DMS 273 (cell line): ENCODE measurements around the gene NPC1.
"Not testable (repeated sequence)": the region's sequence is repeated elsewhere in the genome, so short reads cannot be mapped to it uniquely, and the experiment has no call there.

Experiments
- DNase-seq: peaks from one replicate; lab custom pipeline; 2025; ENCODE audit not compliant: unreplicated experiment; lab: John Stamatoyannopoulos, UW

Gene NPC1

GRCh38 chr18:23586249-23587196 is at the start of gene NPC1:
Gene NPC1, minus strand, starts transcription at chr18:23586506. Its CDS starts 163 bp downstream, at chr18:23586343.
- peak; percentile 97 for DNase-seq

- no peak for DNase-seq
Observed at GRCh38 chr18:23636071-23636399, 49.7 kb upstream of the NPC1 start.

- no peak for DNase-seq
Observed at GRCh38 chr18:23635283-23636070, 49.2 kb upstream of the NPC1 start.

GRCh38 chr18:23634692-23635091 is 48.4 kb upstream of the NPC1 start:
- DNase-seq, result no peak

DNA sequence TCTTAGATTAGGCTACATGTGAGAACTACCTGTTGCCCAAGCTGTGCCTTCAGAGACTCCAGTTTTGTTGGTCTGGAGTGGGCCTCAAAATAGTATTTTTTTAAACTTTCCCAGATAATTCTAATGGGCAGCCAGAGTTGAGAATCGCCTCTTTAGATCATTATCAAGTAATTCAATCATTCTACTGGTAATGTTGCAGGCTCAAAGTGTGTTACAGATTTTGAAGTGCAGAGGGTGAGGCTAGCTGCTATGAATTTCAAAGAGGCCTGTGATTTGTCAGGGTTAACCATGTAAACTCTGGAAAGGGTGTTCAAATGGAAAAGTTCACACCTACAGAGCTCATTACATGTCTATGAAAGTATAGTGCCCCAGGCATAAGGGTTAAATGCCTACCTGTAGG is 46.3 kb upstream of the NPC1 start:
- no peak for DNase-seq

GRCh38 chr18:23631746-23632145 is 45.4 kb upstream of the NPC1 start:
- peak; percentile 34 for DNase-seq

- no peak for DNase-seq
Observed at GRCh38 chr18:23631312-23631711, 45.0 kb upstream of the NPC1 start.

DNA sequence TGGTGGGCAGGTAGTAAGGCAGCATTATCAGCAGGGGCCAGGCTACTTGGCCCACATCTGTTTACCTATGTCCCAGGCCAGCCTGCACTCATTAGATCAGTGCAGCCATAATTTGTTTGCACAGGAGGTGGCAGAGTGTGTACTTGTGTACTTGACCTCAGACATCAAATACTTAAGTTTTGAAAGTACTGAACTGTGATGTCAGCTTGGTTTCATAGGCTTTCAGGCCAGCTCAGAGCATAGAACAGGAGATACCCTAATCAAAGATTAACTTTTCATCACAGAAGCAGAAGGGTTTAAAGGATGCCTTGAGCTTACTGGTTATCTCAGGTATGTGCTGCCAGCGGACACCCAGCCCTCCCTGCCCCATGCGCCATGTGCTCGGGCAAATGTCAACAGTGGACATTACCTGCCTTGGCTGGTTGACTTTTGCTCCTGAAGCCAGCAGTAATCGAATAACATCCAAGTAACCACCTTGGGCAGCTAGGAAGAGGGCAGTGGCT is 43.2 kb upstream of the NPC1 start:
- DNase-seq, result no peak

- DNase-seq, result no peak
Observed at GRCh38 chr18:23627970-23628369, 41.7 kb upstream of the NPC1 start.

- DNase-seq, result peak; percentile 32
Observed at GRCh38 chr18:23627321-23627720, 41.0 kb upstream of the NPC1 start.

- peak; percentile 14 for DNase-seq
Observed at GRCh38 chr18:23626451-23627279, 40.4 kb upstream of the NPC1 start.

DNA sequence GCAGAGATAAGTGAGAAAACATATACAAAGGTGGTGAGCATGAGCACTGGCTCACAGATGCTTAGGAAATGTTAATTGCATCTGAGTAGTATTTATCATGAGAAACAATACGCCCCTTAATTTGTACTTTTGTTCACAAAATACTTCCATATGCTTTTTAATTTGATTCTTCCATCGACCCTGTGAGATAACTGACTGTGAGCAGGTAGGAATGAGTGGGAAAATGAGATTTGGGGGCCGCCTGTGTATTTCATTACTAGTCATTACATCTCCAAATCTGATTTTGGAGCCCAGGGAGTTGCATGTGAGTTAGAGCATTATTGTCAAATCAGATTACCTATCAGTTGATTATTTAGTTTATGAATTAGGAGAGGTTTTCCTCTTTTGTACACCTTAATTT is 36.7 kb upstream of the NPC1 start:
- no peak for DNase-seq

DNA sequence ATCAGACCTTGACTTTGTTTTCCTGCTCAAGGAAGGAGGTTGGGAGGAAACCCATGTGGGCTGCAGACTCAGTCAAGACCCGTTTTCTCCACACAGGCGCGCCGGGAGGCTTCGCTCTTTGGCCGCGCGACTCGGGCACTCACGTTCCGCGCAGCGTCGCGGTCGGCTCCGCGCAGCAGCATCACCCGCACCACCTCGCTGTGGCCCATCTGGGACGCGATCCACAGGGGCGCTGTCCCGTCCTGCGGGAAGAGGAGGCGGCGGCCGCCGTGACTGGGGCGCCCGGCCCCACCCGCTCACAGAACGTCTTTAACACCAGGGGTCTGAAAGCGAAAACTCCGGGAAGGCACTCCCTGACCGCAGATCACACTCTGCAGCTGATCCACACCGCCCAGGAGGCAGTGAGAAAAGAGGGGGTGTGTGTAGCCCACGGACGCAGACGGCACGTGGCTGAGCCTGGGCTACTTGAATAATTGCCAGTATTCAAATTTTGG is 33.1 kb upstream of the NPC1 start:
- DNase-seq, result peak; percentile 30

GRCh38 chr18:23618862-23619387 is 32.6 kb upstream of the NPC1 start:
- no peak for DNase-seq

- no peak for DNase-seq
Observed at GRCh38 chr18:23617412-23618014, 31.2 kb upstream of the NPC1 start.

GRCh38 chr18:23616258-23616657 is 30.0 kb upstream of the NPC1 start:
- no peak for DNase-seq

DNA sequence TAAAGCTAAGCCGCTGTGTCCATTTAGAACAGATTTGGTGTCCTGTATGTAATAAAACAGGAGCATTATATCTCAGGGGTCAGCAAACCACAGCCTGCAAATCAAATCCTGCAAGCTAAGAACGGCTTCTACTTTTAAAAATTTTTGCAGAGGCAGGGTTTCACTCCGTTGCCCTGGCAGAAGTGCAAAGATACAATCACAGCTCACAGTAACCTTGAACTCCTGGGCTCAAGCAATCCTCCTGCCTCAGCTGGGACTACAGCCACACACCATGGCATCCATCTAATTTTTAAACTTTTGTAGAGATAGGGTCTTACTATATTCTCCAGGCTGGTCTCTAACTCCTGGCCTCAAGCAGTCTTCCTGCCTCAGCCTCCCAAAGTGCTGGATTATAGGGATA is 28.6 kb upstream of the NPC1 start:
- DNase-seq, result no peak

DNA sequence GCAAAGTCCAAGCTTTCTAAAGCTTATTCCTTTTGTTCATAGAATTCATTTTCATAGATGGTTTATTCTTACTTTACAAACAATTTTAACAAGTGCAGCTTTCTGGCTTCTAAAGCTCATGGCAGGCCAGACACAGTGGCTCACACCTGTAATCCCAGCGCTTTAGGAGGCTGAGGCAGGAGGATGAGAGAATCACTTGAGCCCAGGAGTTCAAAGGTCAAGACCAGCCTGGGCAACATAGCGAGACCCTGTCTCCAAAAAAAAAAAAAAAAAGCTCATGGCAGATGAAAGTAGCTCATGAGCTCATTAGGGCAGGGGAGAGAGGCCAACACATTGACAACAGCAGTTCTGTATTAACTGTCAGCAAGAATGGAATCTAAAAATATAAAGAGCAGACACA is 28.1 kb upstream of the NPC1 start:
- DNase-seq, result no peak

GRCh38 chr18:23613091-23613475 is 26.8 kb upstream of the NPC1 start:
- not testable (repeated sequence) for DNase-seq

GRCh38 chr18:23612434-23613090 is 26.3 kb upstream of the NPC1 start:
- DNase-seq, result no peak
